Endometrium (tissue), 2 donors: ENCODE results near the gene PANX3.

Experiments
- FAIRE-seq: peaks from 2 replicates; lab custom pipeline; 2012; peaks lifted over from hg19 to GRCh38; lab: Jason Lieb, UNC
- donor health status: control.
- donor health status: control.

PANX3 gene

GRCh38 chr11:124618863-124619262 lies 7.6 kb downstream of the PANX3 start:
- FAIRE-seq, result no peak

DNA sequence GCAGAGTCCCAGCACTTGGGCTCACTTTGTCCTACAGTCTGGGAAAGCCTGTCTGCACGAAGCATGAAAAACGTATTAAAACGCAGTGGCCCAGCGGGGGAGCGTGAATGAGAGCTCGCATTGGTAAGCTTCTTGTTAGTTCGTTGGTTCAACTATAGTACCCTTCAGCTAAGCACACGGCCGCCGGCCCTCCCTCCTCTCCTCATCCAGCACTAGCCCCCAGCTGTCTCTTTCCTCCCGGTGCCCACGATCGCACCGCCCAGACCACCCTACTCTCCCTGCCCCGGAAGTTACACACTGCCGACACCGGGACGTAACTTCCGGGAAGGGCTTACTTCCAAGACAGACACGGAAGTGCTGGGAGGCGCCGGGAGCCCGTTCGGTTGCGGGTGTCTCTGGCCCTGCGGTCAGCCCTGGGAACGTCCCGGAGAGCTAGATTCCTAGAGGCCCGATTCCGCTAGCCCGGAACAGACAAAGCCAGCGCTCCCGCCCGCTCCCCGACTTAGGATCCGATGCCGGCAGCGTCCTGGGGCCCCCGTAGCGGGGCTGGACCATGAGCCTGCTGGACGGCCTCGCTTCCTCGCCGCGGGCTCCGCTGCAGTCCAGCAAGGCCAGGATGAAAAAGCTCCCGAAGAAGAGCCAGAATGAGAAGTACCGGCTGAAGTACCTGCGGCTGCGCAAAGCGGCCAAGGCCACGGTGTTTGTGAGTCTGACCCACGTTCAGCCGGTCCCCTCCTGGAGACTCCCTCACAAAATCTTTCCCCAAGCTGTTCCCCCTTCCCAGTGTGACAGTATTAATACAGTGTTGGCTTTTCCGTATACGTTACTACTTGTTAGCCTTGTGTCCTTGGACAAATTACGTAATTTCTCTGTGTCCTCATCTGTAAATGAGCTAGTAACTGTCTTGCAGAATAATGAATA lies 11.6 kb downstream of the PANX3 start, which contains the start of gene TBRG1:
TSS of gene TBRG1 (plus strand) at position 334 of the 921 bp plus-strand sequence. CDS start at position 554, 220 bp downstream.
- FAIRE-seq, result peak; percentile 59

DNA sequence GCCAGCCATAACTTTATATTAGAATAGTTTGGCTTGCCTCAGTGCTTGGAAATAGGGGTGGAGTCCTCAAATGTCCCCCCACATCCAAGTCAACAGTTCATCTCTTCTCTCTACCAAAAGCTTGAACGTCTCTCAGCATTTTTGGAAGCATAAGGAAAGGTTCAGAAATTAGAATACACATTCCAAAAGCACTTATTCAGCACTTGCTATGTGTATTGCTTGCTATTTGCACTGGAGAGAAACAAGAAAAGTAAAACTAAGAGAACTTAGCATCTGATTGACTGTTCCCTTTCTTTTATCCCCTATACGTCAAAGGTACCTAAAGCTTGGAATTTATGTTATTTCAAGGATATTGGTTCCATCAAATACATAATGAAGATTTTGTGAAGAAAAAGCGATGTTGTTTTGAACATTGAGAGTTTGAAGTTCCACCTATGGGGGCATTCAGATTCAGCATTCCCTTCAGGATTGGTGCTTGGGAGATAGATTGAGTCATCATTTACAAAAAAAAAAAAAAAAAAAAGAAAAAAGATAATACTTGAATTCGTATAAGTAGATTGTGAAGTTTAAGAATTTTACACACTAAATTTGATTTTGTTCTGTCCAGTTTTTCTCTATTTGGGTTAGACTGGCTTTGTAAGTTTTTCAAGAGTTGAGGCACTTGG lies 12.8 kb downstream of the PANX3 start:
- FAIRE-seq, result no peak

GRCh38 chr11:124625504-124626168 lies 14.4 kb downstream of the PANX3 start:
- FAIRE-seq, result no peak

GRCh38 chr11:124627546-124627945 lies 16.3 kb downstream of the PANX3 start:
- no peak for FAIRE-seq

DNA sequence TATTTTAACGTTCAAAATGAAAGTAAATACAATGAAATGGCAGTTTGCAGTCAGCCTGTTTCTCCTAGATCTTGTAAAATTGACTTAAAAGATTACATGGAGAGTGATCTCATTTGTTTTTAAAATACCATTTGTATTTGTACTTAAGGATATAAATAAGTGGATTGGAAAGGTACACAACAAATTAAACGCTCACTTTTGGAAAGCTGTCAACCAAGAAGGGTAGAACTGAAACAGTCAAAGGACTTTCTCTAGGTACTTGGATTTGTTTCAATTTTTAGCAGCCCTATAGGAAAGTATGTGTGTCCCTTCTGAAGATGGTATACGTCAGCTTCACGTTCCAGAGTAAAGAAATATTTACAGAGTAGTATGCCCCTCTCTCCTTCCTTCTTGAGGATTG lies 18.7 kb downstream of the PANX3 start:
- no peak for FAIRE-seq

- no peak for FAIRE-seq
These were observed 22.1 kb downstream of the PANX3 start for GRCh38 chr11:124633355-124633754.

DNA sequence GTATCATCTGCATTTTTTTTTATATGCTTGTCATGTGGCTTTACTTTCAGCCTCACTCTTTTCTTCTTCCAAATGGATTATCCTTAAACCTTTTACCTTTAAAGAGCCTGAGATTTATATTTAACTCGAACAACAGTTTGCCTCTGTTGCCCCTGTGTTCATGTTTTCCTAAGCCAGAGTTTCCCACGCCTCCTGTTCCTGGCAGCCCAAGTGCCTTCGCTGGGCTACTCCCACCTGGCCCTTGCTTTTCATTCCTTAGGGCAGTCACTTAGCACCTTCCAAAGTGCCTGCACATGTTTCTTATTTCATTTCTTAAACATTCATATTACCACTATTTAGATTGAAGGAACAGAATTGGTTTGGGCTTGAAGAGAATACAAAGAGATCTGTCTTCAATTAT lies 24.7 kb downstream of the PANX3 start:
- no peak for FAIRE-seq

DNA sequence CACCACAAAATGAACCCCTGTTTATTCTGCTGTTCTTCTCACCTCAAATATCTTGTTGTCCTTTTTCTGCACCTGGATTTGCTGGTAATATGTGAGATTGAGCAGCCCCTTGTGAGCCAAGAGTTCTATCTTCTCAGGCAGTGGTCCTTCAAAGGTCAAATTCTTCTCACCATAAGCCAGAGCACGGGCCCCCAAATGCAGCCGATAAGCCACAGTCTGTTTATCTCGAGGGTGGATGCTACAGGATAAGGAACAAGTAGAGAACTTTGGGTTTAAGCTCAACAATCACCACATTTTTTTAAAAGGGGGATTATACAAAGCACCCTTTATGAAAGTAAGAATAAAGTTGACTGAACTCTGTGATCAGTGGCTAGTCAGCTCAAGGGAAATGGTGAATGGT lies 27.3 kb downstream of the PANX3 start:
- no peak for FAIRE-seq

DNA sequence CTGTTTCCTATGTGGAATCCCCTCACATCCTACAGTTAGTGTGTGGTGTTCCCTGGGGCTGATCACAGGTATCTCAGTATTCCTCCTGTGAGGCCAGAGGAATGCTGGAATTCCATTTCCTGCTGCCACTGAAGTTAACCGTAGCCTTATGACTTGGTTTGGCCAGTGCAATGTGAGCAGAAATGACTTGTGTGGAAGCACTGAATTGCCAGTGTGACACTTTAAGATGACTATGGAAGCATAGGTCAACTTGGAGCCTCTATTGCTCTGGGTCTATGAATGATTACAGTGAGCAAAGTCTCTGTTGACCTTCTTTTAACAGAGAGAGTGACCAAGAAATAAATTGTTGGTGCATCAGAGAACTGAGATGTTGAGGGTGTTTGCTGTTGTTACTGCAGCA lies 28.0 kb downstream of the PANX3 start:
- FAIRE-seq, result no peak

- no peak for FAIRE-seq
These were observed 29.4 kb downstream of the PANX3 start for GRCh38 chr11:124640666-124641065.

- FAIRE-seq, result no peak
These were observed 31.4 kb downstream of the PANX3 start for GRCh38 chr11:124642628-124643027.

DNA sequence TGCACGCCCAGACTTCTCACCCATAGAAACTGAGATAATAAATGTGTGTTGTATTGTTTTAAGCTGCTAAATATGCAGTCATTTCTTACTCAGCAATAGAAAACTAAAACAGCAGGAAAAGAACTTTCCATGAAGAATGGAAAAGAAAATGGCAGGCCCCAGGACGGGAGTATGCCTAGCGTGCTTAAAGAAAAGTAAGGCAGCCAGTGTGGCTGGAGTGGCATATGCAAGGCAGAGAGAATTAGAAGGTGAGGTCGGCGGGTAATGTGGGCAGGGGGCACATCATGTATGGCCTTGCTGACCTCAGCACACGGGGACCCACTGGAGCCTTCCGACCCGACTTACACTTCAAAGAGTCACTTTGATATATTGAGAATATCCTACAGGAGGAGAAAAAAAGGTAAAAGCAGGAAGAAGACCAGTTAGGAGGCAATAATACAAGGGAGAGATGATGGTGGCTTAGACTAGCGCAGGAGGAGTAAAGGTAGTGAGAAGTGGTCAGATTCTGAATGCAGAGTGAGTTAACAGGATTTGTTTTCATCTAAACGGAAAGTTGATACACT lies 31.9 kb downstream of the PANX3 start:
- no peak for FAIRE-seq

GRCh38 chr11:124643605-124644425 lies 32.6 kb downstream of the PANX3 start:
- no peak for FAIRE-seq

DNA sequence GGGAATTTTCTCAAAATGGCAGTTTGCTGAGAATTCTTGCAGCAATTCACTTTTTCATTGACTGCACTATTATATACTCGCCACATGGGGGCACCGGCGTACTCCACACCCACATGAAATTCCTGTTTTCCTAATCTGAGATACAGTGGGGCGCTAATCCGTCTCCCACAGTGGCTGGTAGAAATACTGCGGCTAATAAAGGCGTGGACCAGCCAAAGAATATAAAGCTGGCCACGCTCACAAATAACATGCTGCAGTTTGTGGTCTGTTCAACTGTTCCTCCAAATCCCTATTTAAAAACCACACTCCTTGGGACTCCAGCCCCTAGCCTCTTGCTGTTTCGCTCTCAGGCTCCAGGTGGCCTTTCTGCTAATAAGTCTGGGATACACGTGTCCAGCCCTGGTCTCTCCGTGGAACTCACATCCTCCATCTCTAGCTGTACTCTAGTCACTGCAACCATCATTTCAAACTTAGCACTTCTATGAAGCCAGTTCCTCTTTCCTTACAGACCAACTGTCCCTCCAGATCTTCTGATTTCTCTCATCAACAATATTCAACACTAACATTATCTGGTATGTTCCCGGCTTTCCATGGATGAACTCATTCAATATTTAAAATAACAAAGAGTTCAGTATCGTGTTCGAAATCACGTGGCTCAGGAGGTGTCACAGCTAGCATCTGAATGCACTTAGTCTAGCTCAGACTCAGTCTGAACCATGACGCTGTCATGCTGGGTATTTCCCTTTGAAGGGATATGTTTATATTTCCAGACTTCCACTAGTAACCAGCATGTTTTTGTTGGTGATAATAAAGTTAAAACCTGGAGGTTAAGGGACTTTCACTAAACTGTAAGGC lies 33.4 kb downstream of the PANX3 start:
- FAIRE-seq, result peak; percentile 86

- FAIRE-seq, result no peak
These were observed 34.9 kb downstream of the PANX3 start for GRCh38 chr11:124646148-124646547.

- no peak for FAIRE-seq
These were observed 37.4 kb downstream of the PANX3 start for GRCh38 chr11:124648610-124649009.

DNA sequence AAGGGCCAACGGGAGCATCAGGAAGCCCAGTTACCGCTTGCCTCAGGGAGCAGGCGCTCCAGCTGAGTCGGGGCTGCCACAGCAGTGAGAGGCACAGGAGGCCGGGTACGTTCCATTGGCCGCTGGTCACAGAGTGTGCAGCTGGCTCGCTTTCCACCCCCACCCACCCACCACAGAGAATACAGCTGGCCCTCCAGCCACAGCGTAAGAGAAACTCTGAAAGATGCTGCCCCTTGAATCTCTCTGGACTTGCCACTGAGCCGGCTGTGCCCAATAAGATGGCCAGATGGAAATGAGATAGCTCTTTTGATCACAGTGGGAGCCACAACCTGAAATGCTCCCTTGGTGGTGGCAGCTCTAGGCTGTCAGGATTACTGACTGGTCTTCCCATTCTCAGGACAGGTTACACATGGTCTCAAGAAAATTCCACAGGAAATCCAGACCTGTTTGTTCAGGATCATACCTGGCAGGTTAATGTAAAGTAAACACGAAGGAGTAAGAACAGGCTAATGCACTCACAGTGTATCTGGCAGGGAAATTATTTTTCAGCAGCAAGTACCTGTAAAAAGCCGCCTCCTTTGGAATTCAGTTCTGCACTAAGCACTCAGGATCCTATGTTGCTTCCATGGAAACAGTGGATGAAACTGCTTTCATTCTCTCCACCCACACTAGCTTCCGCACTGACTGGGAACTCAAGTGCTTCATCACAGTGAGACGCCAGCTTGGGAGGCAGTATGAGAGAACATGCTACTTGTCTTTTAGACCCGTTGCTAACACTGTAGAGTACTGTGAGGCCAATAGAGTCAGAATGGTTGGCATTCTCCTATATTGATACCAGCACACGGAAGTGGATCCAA lies 45.8 kb downstream of the PANX3 start:
- no peak for FAIRE-seq

DNA sequence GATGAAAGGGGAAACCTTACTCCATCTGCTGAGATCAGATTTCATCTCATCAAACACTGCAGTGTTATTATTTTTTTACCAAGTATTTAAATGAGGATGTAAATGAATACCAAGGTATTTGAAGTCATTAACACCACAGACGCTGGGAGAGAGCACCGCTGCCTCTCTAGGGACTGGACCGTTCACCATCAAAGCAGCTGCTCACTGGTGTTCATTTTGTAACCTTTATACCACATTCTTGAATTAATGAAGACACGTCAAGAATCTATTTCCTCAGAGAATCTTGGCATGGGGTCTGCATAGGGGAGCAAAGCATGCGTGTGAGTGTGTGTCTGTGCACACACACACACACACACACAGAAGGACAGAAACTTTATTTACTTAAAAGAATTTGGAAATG lies 46.7 kb downstream of the PANX3 start:
- FAIRE-seq, result no peak

- no peak for FAIRE-seq
These were observed 47.3 kb downstream of the PANX3 start for GRCh38 chr11:124658501-124658900.
